HG03469 (cell line): ENCODE measurements around the gene TMC6.
"Not testable (repeated sequence)": the region's sequence is repeated elsewhere in the genome, so short reads cannot be mapped to it uniquely, and the experiment has no call there.

Experiments used
- ATAC-seq: cut with Tn5 transposase; IDR thresholded peaks from one replicate; pipeline ENCODE4 v1.9.1; 2021; ENCODE audit warnings: mild to moderate bottlenecking, moderate library complexity, moderate number of reproducible peaks; ENCODE audit not compliant: unreplicated experiment

TMC6 gene

GRCh38 chr17:78128551-78129350 is at the start of gene TMC6:
TSS of gene TMC6 (minus strand) at chr17:78128755. CDS start at chr17:78126832, 1,923 bp downstream.
- no peak for ATAC-seq

DNA sequence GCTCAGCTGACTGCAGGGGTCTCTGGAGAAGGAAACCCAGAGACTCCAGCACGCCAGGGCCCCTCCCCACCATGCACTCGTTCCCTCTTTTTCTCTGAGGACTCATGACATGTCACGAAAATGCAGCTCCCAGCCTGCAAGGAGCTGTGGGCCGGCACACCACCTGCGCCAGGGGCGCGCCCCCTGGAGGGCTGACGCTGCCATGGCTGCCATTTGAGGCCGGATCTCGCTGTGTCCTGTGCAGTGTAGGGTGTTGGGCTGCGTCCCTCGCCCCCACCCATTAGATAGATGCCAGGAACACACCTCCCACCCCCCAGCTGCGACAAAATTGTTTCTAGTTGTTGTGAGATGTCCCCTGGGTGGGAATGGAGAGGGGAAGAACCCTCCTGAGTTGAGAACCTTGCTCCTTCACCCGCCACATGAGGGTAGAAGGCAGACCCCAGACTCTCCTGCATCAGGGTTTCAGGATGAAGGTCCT is 48.0 kb upstream of the TMC6 start:
- no peak for ATAC-seq

- ATAC-seq, result no peak
Measured at GRCh38 chr17:78175643-78175981, 47.1 kb upstream of the TMC6 start.

GRCh38 chr17:78174870-78175642 is 46.5 kb upstream of the TMC6 start:
- ATAC-seq, result no peak

- ATAC-seq, result no peak
Measured at GRCh38 chr17:78174346-78174869, 45.9 kb upstream of the TMC6 start.

DNA sequence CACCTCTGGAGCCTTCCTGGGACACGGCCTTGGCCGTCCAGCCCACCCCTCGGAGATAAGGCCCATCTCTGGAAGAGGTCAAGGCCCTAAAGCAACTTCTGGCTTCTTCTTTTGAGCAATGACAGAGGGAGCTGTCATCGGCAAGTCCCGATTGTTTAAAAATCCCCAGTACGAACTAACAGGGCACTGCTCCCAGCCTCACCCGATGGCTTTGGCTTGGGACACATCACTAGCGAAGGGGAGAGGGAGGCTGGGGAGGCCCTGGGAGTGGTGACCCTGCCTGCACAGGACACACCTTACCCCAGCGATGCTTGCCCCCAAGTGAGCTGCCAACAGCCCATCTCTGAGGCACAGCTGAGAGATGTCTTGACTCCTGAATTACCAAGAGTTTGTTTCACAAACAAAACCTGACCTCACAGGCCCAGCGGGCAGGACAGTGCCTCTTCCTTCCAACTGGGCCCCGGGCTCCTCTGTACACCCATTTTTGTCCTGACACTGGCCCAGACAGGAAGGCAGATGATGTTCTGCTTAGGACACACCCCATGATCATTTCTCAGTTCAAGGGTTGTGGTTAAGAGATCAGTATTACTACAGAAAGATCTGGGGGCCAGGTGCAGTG is 44.7 kb upstream of the TMC6 start:
- ATAC-seq, result no peak

- ATAC-seq, result no peak
Measured at GRCh38 chr17:78172249-78173051, 43.9 kb upstream of the TMC6 start.

GRCh38 chr17:78171591-78172248 is 43.2 kb upstream of the TMC6 start:
- ATAC-seq, result not testable (repeated sequence)

DNA sequence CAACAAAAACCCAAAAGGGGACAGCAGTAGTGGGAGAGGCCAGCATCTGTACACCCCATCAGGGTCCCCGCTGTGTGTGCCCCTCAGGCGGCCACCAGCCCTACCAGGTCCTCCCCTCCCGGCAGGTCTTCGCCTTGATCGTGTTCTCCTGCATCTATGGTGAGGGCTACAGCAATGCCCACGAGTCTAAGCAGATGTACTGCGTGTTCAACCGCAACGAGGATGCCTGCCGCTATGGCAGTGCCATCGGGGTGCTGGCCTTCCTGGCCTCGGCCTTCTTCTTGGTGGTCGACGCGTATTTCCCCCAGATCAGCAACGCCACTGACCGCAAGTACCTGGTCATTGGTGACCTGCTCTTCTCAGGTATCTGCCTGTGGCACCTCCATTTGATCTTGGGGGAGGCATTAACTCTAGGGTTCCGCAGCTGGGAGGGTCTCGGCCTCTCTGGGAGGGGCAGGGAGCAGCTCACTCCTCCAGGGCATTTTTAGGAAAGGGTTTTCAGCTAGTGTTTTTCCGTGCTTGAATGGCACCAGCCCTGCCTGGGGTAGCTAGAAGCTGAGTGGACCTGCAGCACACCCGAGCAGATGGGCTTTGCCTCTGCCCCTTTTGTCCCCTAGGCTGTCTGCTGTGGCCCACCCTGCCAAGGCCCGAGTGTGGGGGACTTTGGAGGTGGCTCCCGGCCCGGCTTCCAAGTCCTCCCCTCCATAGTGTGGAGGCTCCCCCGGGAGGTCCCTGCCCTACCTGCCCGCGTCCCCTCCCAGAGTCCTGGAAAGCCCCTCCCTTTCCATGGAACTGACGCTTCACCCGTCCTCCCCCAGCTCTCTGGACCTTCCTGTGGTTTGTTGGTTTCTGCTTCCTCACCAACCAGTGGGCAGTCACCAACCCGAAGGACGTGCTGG is 42.4 kb upstream of the TMC6 start:
- no peak for ATAC-seq

- no peak for ATAC-seq
Measured at GRCh38 chr17:78168903-78169793, 40.6 kb upstream of the TMC6 start.

GRCh38 chr17:78168242-78168902 is 39.8 kb upstream of the TMC6 start, which contains the start of gene SYNGR2:
TSS of gene SYNGR2 (plus strand) at chr17:78168581. CDS start at chr17:78168617, 36 bp downstream.
- no peak for ATAC-seq

- no peak for ATAC-seq
Measured at GRCh38 chr17:78166416-78166815, 37.9 kb upstream of the TMC6 start.

GRCh38 chr17:78164748-78165607 is 36.4 kb upstream of the TMC6 start:
- no peak for ATAC-seq

DNA sequence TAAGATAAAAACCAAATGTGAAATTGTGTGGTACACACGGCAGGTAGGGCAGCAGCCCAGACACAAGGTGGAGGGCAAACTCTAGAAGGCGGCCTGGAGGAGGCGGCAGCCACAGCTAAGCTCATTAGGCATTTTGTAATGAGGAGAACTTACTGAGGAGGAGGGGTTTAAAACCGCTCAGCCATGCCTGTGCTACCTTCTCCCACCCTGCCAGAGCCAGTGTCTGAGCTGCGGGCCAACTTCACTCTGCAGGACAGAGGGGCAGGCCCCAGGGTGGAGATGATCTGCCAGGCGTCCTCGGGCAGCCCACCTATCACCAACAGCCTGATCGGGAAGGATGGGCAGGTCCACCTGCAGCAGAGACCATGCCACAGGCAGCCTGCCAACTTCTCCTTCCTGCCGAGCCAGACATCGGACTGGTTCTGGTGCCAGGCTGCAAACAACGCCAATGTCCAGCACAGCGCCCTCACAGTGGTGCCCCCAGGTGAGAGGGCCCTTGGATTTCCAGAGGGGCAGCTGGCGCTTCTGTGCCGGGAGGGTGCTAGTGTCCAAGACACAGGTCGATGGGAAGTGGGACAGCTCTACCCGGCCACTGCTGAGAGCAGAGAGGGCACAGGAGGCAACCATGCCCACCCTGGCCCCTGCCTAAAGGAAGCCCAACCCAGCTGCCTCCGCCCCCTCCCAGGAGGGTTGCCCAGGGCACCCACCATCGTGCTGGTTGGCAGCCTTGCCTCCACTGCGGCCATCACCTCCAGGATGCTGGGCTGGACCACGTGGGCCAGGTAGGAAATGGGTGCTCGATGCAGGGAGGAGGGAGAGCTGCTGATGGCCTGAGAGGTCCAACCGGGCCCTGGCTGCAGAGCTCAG is 35.6 kb upstream of the TMC6 start:
- ATAC-seq, result no peak

DNA sequence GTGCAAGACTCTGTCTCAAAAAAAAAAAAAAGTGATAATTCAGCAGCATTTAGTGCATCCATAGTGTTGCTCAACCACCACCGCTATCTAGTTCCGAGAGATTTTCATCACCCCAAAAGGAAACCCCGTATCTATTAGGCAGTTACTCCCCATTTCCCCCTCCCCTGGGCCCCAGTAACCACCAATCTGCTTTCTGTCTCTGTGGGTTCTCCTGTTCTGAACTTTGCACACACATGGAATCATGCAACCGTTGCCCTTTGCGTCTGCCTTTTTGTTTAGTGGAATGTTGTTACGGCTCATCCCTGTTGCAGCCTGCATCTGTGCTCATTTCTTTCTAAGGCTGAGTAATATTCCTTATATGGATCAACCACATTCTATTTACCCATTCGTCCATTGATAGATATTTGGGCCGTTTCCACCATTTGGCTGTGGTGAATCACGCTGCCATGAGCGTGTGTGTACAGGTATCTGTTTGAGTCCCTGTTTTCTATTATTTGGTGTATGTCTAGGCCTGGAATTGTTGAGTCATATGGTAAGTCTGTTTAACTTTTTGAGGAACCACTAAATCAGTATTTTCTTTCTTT is 31.1 kb upstream of the TMC6 start:
- ATAC-seq, result no peak
